ENCODE measurements around the gene LRCOL1.

Gene LRCOL1

GRCh38 chr12:132638541-132639408 lies 28.4 kb upstream of the LRCOL1 start:
- Histone ChIP-seq H3K36me3 (replicated peaks; ENCODE audit: insufficient read depth, low read length) (no peaks in the 10 kb centered on the region), H3K79me2 (ENCODE audit: low read length) (no peaks in the 10 kb centered on the region), H3F3A (ENCODE audit: insufficient read depth, low read length) (no peaks in the 10 kb centered on the region), H3K27ac (ENCODE audit: low read length) (no peak overlapping the region), H2AFZ (ENCODE audit: low read length) (no peak overlapping the region), H3K27me3 (replicated peaks; ENCODE audit: insufficient read depth, low read length) (no peaks in the 10 kb centered on the region), H3K9me2 (replicated peaks; ENCODE audit: insufficient read depth, low read length) (no peaks in the 10 kb centered on the region), H3K4me2 (ENCODE audit: low read depth, low read length) (no peak overlapping the region), H4K20me1 (ENCODE audit: insufficient read depth, low read length) (no peaks in the 10 kb centered on the region), H3K4me1 (ENCODE audit: low read length) (no peaks in the 10 kb centered on the region), H3K9ac (ENCODE audit: low read length) (no peak overlapping the region), H3K4me3 (ENCODE audit: low read length) (no peak overlapping the region), H3K9me3 (replicated peaks; ENCODE audit: insufficient read depth, low read length) (no peaks in the 10 kb centered on the region)
- DNase-seq = no peak
- TF ChIP-seq EZH2 (optimal IDR thresholded peaks at IDR 0.05; ENCODE audit: low read depth, low read length) = no peak
- TF ChIP-seq CTCF (IDR thresholded peaks at IDR 0.05; ENCODE audit: low read length) = peak; percentile 39

- H2AFZ ChIP-seq (ENCODE audit: low read length) = no peak overlapping the region
- no peaks in the 10 kb centered on the region for H3K27me3 ChIP-seq (replicated peaks; ENCODE audit: insufficient read depth, low read length)
- no peaks in the 10 kb centered on the region for H3K4me1 ChIP-seq (ENCODE audit: low read length)
- H3K27ac ChIP-seq (ENCODE audit: low read length) = no peak overlapping the region
- TF ChIP-seq EZH2phosphoT487 (IDR thresholded peaks at IDR 0.05; ENCODE audit: low read length) = no peak
- TF ChIP-seq EZH2 (optimal IDR thresholded peaks at IDR 0.05; ENCODE audit: low read depth, low read length) = no peak
- TF ChIP-seq CTCF (IDR thresholded peaks at IDR 0.05; ENCODE audit: low read length) = no peak
- H3K9ac ChIP-seq (ENCODE audit: low read length) = no peak overlapping the region
- no peaks in the 10 kb centered on the region for H3K36me3 ChIP-seq (replicated peaks; ENCODE audit: insufficient read depth, low read length)
- H3K9me2 ChIP-seq (replicated peaks; ENCODE audit: insufficient read depth, low read length) = no peaks in the 10 kb centered on the region
- DNase-seq = no peak
- H3K79me2 ChIP-seq (ENCODE audit: low read length) = no peaks in the 10 kb centered on the region
- no peak overlapping the region for H3K4me2 ChIP-seq (ENCODE audit: low read depth, low read length)
- H4K20me1 ChIP-seq (ENCODE audit: insufficient read depth, low read length) = no peaks in the 10 kb centered on the region
- H3F3A ChIP-seq (ENCODE audit: insufficient read depth, low read length) = no peaks in the 10 kb centered on the region
- H3K9me3 ChIP-seq (replicated peaks; ENCODE audit: insufficient read depth, low read length) = no peaks in the 10 kb centered on the region
- H3K4me3 ChIP-seq (ENCODE audit: low read length) = no peak overlapping the region
Observed at GRCh38 chr12:132637811-132638210, 27.4 kb upstream of the LRCOL1 start.

GRCh38 chr12:132635076-132635955 lies 24.9 kb upstream of the LRCOL1 start:
- Histone ChIP-seq H3K4me3 (ENCODE audit: low read length) (no peak overlapping the region), H3K79me2 (ENCODE audit: low read length) (no peaks in the 10 kb centered on the region), H2AFZ (ENCODE audit: low read length) (no peak overlapping the region), H3K36me3 (replicated peaks; ENCODE audit: insufficient read depth, low read length) (no peaks in the 10 kb centered on the region), H3K27me3 (replicated peaks; ENCODE audit: insufficient read depth, low read length) (no peaks in the 10 kb centered on the region), H3F3A (ENCODE audit: insufficient read depth, low read length) (no peaks in the 10 kb centered on the region), H3K4me2 (ENCODE audit: low read depth, low read length) (no peak overlapping the region), H3K27ac (ENCODE audit: low read length) (no peak overlapping the region), H3K9ac (ENCODE audit: low read length) (no peak overlapping the region), H3K9me2 (replicated peaks; ENCODE audit: insufficient read depth, low read length) (no peaks in the 10 kb centered on the region), H3K4me1 (ENCODE audit: low read length) (no peaks in the 10 kb centered on the region), H4K20me1 (ENCODE audit: insufficient read depth, low read length) (no peaks in the 10 kb centered on the region), H3K9me3 (replicated peaks; ENCODE audit: insufficient read depth, low read length) (no peaks in the 10 kb centered on the region)
- no peak for DNase-seq
- TF ChIP-seq EZH2phosphoT487 (IDR thresholded peaks at IDR 0.05; ENCODE audit: low read length) (no peak), CTCF (IDR thresholded peaks at IDR 0.05; ENCODE audit: low read length) (no peak), EZH2 (optimal IDR thresholded peaks at IDR 0.05; ENCODE audit: low read depth, low read length) (no peak)
